ENCODE data around the gene PTPN20.

The PTPN20 gene

DNA sequence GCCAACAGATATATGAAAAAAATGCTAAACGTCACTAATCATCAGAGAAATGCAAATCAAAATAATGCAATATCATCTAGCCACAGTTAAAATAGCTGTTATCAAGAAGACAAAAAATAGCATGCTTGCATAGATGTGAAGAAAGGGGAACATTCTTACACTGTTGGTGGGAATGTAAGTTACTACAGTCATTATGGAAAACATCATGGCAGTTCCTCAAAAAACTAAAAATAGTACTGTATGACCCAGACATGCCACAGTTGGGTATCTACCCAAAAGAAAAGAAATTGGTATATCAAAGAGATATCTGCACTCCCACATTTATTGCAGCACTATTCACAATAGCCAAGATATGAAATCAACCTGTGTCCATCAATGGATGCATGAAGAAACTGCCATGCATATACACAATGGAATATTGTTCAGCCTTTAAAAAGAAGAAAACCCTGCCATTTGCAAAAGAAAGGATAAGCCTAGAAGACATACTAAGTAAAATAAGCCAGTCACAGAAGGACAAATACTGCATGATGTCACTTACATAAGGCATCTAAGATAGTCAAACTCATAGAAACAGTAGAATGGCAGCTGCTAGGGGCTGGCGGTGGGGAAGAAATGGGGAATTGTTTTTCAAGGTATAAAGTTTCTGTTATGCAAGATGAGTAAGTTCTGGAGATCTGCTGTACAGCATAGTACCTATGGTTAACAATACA, 107.0 kb downstream of the PTPN20 start:
- no peak overlapping the region for H3K27ac ChIP-seq
- no peak for DNase-seq (ENCODE audit: low read depth, low spot score)

DNA sequence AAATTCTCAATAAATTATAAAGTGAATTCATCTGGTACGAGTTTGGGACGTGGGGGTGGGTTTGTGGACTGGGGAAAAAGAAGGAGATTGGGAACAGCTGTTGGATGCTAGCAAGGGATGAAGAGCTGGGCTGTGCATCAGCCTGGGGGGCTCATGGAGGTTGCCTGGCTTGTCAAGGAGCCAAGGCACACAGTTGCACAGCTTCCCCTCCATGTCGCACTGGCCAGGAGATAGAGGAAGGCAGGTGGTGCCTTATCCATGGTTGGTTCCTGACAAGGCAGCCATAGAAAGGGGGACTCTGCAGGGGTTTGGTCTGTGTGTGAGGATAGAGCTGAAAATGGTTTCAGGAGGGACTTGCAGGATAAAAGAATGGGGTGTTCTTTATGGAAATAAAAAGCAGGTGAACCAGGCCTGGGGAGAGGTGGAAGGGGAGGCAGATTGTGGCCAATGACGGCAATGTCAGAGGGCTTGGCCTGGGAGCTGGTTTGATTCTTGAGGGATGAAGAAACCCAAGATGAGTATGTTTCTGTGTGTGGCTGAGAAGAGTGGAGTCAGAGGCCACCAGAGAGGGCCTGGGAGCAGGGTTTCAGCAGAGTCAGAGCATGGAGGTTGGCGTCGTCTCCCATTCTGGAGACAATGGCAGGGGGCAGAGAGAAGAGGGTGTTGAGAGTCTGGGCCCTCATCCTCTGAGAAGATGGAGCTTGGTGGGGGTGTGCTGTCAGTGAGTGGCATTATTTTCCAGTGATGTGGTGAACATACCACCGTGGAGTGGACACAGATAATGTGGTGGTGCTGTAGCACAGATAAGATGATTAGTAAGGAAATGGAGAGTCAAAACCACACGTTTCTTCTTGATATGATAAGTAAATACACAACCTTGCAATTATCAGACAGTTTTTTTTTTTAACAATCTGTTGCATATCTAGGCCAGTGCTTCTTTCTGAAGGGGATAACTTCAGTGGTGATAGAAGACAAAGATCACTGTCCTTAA, 108.2 kb downstream of the PTPN20 start:
- no peak overlapping the region for H3K27ac ChIP-seq
- DNase-seq (ENCODE audit: low read depth, low spot score) = no peak

- no peak overlapping the region for H3K27ac ChIP-seq
- no peak for DNase-seq (ENCODE audit: low read depth, low spot score)
Measured at GRCh38 chr10:47020471-47020870, 109.2 kb downstream of the PTPN20 start.

GRCh38 chr10:47021850-47022249, 110.6 kb downstream of the PTPN20 start:
- no peak for DNase-seq (ENCODE audit: low read depth, low spot score)
- no peak overlapping the region for H3K27ac ChIP-seq

DNA sequence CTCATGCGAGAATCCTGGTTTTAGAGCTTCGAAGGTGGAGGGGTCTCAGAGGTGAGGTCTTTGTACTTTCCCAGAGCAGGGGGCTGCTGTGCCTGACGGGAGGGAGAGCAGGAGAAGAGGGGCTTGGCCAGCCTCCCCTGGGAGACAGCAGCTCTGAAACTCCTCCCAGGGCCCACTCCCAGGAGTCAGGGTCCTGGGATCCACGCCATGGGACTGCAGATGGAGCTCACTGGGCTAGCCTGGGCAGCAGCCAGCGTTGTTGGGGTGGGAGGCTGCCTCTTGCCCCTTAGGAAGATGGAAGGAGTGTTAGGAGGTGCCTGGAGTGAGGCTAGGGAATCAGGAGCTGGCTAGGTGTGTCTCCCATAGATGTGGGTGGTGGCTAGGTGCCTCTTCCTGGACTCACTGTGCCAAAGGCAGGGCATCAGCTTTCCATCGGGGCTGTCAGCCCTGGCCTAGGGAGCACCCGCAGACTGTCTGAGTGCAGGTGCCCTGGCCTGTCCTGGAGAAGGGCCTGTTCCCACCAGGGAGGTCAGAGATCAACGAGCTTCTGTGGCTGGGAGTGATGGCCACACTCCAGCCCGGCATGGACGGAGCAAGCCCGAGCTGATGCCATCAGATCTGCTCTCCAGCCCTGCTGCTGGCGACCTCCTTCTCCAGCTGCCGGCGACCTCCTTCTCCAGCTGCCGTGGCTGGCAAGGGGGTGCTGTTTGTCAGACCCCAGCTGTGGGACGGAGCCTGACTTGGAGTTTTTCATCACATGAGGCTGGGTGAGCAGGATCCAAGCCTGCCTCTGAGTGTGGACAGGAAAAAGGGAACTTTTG, 111.3 kb downstream of the PTPN20 start:
- no peak overlapping the region for H3K27ac ChIP-seq
- no peak for DNase-seq (ENCODE audit: low read depth, low spot score)

- no peak for DNase-seq (ENCODE audit: low read depth, low spot score)
- no peak overlapping the region for H3K27ac ChIP-seq
Measured at GRCh38 chr10:47023237-47024045, 112.2 kb downstream of the PTPN20 start.

GRCh38 chr10:47024046-47024322, 112.8 kb downstream of the PTPN20 start:
- DNase-seq (ENCODE audit: low read depth, low spot score) = no peak
- H3K27ac ChIP-seq = no peak overlapping the region

DNA sequence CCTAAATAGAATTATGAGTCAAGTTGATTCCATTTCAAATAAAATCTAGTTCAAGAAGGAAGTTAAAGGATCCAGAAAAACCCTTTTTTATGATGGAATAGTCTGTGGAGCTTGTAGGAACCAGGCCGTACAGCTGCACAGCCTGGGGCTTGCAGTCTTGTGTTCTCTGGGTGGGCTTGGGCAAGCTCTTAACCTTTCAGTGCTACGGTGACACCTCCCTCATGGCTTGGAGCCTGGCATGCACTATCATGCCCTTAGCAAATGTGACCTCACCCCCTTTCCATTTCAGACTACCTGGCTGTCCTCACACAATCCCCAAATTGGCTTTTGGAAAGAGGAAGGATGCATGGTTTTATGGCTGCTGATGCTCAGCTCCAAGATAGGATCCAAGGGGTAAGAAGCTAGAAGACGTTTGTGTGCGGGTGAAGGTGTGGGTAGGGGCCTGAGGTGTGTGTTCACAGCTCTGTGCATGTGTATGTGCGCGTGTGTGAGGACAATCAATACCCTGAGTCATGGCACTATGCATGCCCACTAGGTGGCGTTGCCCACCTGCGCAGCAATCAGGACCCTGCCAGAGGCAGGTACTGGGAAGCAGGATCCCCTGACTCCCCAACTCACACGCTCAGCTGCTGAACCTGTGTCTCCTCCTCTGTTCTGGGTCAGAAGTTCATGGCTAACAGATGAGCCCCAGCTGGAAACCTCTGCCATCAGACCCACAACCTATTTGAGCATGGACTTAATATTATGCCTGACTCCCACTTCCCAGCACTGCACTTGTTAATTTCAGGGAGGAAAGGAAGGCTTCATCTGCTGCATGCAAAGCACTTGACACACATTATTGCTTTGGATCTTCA, 113.4 kb downstream of the PTPN20 start:
- no peak overlapping the region for H3K27ac ChIP-seq
- DNase-seq (ENCODE audit: low read depth, low spot score) = peak; percentile 12

GRCh38 chr10:47025253-47025539, 114.0 kb downstream of the PTPN20 start:
- DNase-seq (ENCODE audit: low read depth, low spot score) = no peak
- no peak overlapping the region for H3K27ac ChIP-seq

DNA sequence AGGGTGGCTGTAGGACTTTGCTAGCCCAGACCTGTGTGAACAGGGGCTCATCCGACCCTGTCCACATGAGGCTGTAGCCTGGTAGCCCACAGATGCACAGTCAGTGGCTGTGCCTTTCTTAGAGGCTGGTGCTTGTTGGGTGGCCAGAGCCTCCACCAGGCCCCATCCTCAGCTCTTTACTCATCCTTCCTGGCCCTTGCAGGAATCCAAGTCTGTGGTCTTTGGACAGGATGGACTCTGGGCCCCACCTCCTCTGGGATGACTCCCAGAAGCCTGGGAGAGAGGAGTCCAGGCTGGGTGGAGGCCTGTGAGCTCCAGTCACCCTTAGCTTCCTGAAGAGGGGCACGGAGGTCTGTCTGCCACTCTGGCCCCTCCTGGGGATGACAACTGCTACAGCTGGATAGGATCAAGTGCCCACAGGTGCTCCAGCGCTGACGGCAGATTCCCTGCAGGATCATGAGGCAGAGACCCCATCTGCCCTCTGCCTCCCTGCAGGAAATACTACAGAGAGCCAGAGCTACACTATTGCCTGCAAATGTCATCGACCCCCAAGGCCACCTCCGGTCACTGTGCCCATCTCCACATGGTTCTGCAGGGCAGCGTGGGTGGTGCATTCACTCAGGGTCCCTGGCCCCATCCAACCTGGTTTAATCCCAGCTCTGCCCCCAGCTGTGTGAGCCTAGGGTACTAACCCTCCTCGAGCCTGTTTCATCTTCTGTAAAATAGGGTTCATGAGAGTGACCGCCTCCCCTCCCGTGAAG, 114.5 kb downstream of the PTPN20 start:
- no peak overlapping the region for H3K27ac ChIP-seq
- DNase-seq (ENCODE audit: low read depth, low spot score) = no peak

GRCh38 chr10:47026301-47027107, 115.3 kb downstream of the PTPN20 start:
- no peak for DNase-seq (ENCODE audit: low read depth, low spot score)
- H3K27ac ChIP-seq = no peak overlapping the region

GRCh38 chr10:47027108-47027783, 116.0 kb downstream of the PTPN20 start:
- H3K27ac ChIP-seq = no peak overlapping the region
- DNase-seq (ENCODE audit: low read depth, low spot score) = no peak

- no peak overlapping the region for H3K27ac ChIP-seq
- no peak for DNase-seq (ENCODE audit: low read depth, low spot score)
Measured at GRCh38 chr10:47027784-47028260, 116.6 kb downstream of the PTPN20 start.

- DNase-seq (ENCODE audit: low read depth, low spot score) = no peak
- no peak overlapping the region for H3K27ac ChIP-seq
Measured at GRCh38 chr10:47028466-47028865, 117.2 kb downstream of the PTPN20 start.

DNA sequence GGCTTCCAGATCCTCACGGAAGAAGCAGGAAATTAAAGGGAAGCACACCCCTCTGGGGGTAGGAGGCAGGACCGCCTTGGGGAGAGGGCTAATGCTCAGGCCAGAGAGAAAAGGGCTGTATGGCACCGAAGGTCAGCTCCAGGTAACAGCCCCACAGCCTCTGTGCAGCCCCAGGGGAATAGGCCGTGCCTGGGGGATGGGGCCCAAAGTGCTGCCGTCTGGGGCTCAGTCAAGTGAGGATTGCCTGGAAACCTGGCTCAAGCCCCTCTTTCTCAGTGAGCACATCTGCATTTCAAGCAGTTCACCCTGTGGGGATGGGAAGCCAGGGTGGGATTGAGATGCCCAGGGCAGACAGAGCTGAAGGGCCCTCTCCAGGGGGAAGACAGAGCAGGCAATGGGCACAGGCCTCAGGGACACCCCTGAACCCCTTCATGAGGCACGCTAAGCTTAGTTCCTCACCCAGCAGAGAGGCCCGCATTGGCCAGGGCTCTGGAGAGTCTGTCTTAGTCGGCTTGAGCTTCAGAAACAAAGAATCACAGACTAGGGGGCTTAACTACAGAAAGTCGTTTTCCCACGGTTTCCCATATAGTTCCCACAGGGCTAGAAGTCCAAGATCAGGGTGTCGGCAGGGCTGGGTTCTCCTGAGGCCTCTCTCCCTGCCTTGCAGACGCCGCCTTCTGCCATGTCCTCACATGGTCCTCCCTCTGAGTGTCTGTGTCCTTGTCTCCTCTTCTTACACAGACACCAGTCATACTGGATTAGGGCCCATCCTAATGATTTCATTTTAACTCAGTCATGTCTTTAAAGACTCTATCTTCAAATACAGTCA, 118.2 kb downstream of the PTPN20 start:
- no peak for DNase-seq (ENCODE audit: low read depth, low spot score)
- no peak overlapping the region for H3K27ac ChIP-seq

DNA sequence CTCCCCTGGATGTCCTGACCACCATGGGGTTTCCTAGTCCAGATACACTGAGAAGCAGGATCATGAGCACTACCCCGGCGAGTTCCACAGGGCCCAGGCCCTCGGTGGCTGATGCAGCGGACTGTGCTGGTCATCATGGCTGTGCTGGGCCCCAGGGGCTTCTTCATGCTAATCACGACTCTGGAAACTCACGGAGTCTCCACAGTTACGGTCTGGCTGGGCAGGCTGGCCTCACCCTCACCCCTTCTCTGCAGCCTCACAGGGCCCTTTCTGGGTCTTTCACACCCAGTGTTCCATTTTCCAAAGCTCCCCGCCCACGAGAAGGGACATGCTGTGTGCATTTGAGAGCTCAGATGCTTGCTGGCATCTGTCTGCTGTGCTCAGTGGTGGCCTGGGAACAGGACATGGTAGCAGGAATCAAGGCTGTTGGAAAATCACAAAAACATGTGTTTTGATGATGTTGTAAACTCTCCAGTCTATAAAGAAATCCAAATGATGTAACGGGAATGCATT, 119.0 kb downstream of the PTPN20 start:
- H3K27ac ChIP-seq = no peak overlapping the region
- DNase-seq (ENCODE audit: low read depth, low spot score) = no peak
